ENCODE results near the gene RAB40B. TPM values are rescaled to one million over a fixed set of nuclear protein-coding genes. Genes with fewer than 3 reads are reported as not detected.
"Not testable (repeated sequence)": the region's sequence is repeated elsewhere in the genome, so short reads cannot be mapped to it uniquely, and the experiment has no call there.

Gene RAB40B
- total RNA-seq, 8 experiments from 2014 or later, result 4.4 to 9.0 (median 6.8) TPM

DNA sequence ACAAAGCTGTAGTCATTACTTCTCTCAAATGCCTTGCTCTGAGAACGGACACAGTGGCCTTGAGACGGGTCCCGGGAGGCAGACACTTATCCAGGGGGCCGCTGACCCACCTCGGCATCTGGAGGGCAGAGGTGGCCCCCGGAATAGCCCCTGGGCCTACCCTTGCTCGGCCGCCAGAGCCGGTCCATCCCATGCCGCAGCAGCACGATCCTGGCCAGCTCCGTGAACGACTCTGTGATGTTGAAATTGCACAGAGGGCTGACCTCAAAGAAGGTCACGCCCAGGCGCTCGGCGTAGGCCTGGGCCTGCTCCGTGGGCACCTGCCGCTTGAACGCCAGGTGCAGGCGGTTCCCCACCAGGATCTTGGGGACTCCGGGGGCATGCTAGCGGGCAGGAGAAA lies 40.2 kb downstream of the RAB40B start:
- no peak overlapping the region for H3K27ac ChIP-seq
- H3K4me1 ChIP-seq (replicated peaks in 1 of 2), result no peaks in the 10 kb centered on the region
- WGBS, 10 experiments, result 80 to 100% (median 94%) methylated on average over 2 to 11 of the region's 23 CpGs; no CpG with 5 or more reads in 4 of the 10 experiments
- peak in 1 of 8 experiments; percentile 9 for ATAC-seq (replicated peaks in 6 of 8)
- in situ Hi-C loops (cut with MboI; ENCODE audit: low pct_unique_long_range_greater_than_20kb in 2 of 9, low sequenced_read_pairs in 9 of 9, unreplicated experiment in 9 of 9), result loop anchor here in 1 of 9 experiments (25.0 kb wide), 1 partner anchor 104 kb away; the partner anchor contains the start of gene TBCD
- H3K4me3 ChIP-seq, result no peak overlapping the region

- Histone ChIP-seq H3K4me1 (replicated peaks in 1 of 2) (no peaks in the 10 kb centered on the region), H3K4me3 (no peak overlapping the region), H3K27ac (no peak overlapping the region)
- in situ Hi-C loops (cut with MboI; ENCODE audit: low pct_unique_long_range_greater_than_20kb in 2 of 9, low sequenced_read_pairs in 9 of 9, unreplicated experiment in 9 of 9), result loop anchor here in 1 of 9 experiments (25.0 kb wide), 1 partner anchor 104 kb away; the partner anchor contains the start of gene TBCD
- no peak for ATAC-seq (replicated peaks in 6 of 8)
- 93% methylated on average over 9 of the region's 19 CpGs; no CpG with 5 or more reads in 9 of the 10 experiments for WGBS, 10 experiments
Observed at GRCh38 chr17:82657926-82658325, 40.6 kb downstream of the RAB40B start.

DNA sequence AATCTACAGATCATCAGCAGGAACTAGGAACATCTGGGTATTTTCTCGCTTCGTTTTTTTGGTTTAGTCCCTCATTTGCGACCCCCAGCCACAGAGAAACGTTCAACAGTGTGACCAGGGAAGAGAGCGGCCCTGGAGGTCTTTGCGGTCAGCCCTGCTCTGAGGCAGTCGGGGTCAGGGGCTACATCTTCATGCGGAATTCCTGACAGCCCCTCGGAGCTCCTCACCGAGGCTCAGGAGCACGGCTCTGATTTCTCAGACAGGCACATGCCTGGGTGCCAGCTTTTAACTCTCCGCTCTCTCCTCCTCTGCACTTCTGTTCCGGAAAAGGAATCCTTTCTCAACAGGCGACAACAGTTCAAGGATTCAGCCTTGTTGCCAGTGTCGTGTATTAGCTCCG lies 42.2 kb downstream of the RAB40B start:
- in situ Hi-C loops (cut with MboI; ENCODE audit: low pct_unique_long_range_greater_than_20kb in 2 of 9, low sequenced_read_pairs in 9 of 9, unreplicated experiment in 9 of 9), result loop anchor here in 1 of 9 experiments (25.0 kb wide), 1 partner anchor 106 kb away; the partner anchor contains the start of gene TBCD
- ATAC-seq (replicated peaks in 6 of 8), result no peak
- H3K27ac ChIP-seq, result no peak overlapping the region

GRCh38 chr17:82655523-82655922 lies 43.0 kb downstream of the RAB40B start:
- Histone ChIP-seq H3K4me1 (replicated peaks in 1 of 2) (no peaks in the 10 kb centered on the region), H3K4me3 (no peak overlapping the region), H3K27ac (no peak overlapping the region)
- ATAC-seq (replicated peaks in 6 of 8), result no peak
- in situ Hi-C loops (cut with MboI; ENCODE audit: low pct_unique_long_range_greater_than_20kb in 2 of 9, low sequenced_read_pairs in 9 of 9, unreplicated experiment in 9 of 9), result loop anchor here in 1 of 9 experiments (25.0 kb wide), 1 partner anchor 107 kb away; the partner anchor contains the start of gene TBCD
- WGBS, 10 experiments, result 40 to 100% (median 76%) methylated on average over 1 to 8 of the region's 13 CpGs; no CpG with 5 or more reads in 4 of the 10 experiments

More for the DNA sequence above, 42.2 kb downstream of the RAB40B start:
- Histone ChIP-seq H3K4me3 (no peak overlapping the region), H3K4me1 (replicated peaks in 1 of 2) (no peaks in the 10 kb centered on the region)
- WGBS, 10 experiments, result 60 to 100% (median 80%) methylated on average over 2 to 12 of the region's 16 CpGs; no CpG with 5 or more reads in 4 of the 10 experiments

GRCh38 chr17:82655038-82655479 lies 43.4 kb downstream of the RAB40B start:
- Histone ChIP-seq H3K27ac (no peak overlapping the region), H3K4me3 (no peak overlapping the region), H3K4me1 (replicated peaks in 1 of 2) (no peaks in the 10 kb centered on the region)
- ATAC-seq (replicated peaks in 6 of 8), result no peak
- in situ Hi-C loops (cut with MboI; ENCODE audit: low pct_unique_long_range_greater_than_20kb in 2 of 9, low sequenced_read_pairs in 9 of 9, unreplicated experiment in 9 of 9), result loop anchor here in 1 of 9 experiments (25.0 kb wide), 1 partner anchor 107 kb away; the partner anchor contains the start of gene TBCD
- 60 to 95% (median 83%) methylated on average over 2 to 15 of the region's 15 CpGs for WGBS, 10 experiments

GRCh38 chr17:82654611-82655010 lies 43.9 kb downstream of the RAB40B start:
- WGBS, 10 experiments, result 50 to 100% (median 77%) methylated on average over 1 to 2 of the region's 6 CpGs; no CpG with 5 or more reads in 5 of the 10 experiments
- H3K4me1 ChIP-seq (replicated peaks in 1 of 2); H3K4me3 ChIP-seq; H3K27ac ChIP-seq; ATAC-seq (replicated peaks in 6 of 8): not testable (repeated sequence)
- in situ Hi-C loops (cut with MboI; ENCODE audit: low pct_unique_long_range_greater_than_20kb in 2 of 9, low sequenced_read_pairs in 9 of 9, unreplicated experiment in 9 of 9), result loop anchor here in 1 of 9 experiments (25.0 kb wide), 1 partner anchor 108 kb away; the partner anchor contains the start of gene TBCD

DNA sequence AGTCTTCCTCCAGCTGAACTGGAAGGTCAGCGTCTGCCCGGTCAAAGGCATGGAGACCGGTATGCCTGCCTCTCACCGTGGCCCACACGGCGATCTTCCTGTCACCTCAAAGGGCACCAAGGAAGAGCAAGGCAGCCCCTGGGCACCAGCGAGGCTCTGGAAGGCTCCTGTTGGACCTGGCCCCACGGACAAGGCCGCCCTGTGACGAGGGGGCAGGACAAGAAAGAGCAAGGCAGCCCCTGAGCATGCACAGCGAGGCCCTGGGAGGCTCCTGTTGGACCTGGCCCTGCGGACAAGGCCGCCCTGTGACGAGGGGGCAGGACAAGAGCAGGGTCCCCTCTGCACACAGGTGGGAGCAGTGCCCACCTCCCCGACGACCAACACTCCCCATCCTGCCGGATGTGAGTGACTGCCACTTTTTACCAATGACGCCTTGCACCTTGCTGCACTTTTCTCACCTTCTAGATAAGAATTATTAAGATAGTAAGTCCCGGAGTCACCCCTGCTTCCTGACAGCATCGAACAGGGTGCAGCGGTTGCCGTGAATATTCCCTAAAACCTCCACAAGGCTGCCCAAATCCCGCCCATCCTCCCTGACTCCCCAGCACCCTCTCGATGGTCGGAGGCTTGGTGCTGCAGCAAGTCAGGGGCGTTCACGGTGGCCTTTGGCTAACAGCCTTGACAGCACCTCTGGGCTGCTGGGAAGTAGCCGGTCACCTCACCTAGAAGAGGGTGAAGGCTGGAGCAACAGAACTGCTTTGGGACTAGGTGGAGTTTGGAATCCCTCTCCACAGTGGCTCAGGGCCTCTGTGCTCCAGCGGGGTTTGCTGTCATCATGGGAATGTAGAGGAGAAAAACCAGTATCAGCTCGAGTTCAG lies 44.6 kb downstream of the RAB40B start:
- peaks cover 2 to 3% of the 10 kb centered on the region in 2 donors for H3K4me1 ChIP-seq (replicated peaks in 1 of 2)
- no peak for ATAC-seq (replicated peaks in 6 of 8)
- H3K27ac ChIP-seq, result no peak overlapping the region
- in situ Hi-C loops (cut with MboI; ENCODE audit: low pct_unique_long_range_greater_than_20kb in 2 of 9, low sequenced_read_pairs in 9 of 9, unreplicated experiment in 9 of 9), result loop anchor here in 1 of 9 experiments (25.0 kb wide), 1 partner anchor 108 kb away; the partner anchor contains the start of gene TBCD
- WGBS, 10 experiments, result 75 to 100% (median 80%) methylated on average over 1 to 7 of the region's 30 CpGs; no CpG with 5 or more reads in 4 of the 10 experiments
- H3K4me3 ChIP-seq, result no peak overlapping the region

DNA sequence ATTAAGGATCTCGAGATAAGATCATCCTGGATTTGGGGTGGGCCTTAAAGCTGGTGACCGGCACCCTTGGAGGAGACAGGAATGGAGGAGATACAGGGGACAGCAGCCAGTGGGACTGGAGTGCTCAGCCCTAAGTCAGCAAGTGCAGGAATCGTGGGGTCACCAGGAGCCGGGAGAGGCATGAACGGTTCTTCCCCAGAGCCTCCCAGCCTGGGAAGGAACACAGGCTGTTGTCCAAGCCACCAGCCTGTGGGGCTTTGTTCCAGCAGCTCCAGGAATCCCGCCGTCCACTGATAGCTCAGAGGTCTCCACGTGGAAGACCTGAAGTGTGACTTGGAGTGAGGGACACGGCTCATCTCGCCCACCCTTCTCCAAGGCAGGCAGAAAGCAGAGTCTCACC lies 47.8 kb downstream of the RAB40B start:
- Histone ChIP-seq H3K4me1 (replicated peaks in 1 of 2) (peaks cover 8 to 13% of the 10 kb centered on the region in 2 donors), H3K27ac (no peak overlapping the region), H3K4me3 (no peak overlapping the region)
- no peak for ATAC-seq (replicated peaks in 6 of 8)
- WGBS, 10 experiments, result 43 to 100% (median 94%) methylated on average over 1 to 8 of the region's 10 CpGs; no CpG with 5 or more reads in 4 of the 10 experiments
- in situ Hi-C loops (cut with MboI; ENCODE audit: low pct_unique_long_range_greater_than_20kb in 2 of 9, low sequenced_read_pairs in 9 of 9, unreplicated experiment in 9 of 9), result loop anchor here in 1 of 9 experiments (25.0 kb wide), 1 partner anchor 112 kb away; the partner anchor contains the start of gene TBCD

DNA sequence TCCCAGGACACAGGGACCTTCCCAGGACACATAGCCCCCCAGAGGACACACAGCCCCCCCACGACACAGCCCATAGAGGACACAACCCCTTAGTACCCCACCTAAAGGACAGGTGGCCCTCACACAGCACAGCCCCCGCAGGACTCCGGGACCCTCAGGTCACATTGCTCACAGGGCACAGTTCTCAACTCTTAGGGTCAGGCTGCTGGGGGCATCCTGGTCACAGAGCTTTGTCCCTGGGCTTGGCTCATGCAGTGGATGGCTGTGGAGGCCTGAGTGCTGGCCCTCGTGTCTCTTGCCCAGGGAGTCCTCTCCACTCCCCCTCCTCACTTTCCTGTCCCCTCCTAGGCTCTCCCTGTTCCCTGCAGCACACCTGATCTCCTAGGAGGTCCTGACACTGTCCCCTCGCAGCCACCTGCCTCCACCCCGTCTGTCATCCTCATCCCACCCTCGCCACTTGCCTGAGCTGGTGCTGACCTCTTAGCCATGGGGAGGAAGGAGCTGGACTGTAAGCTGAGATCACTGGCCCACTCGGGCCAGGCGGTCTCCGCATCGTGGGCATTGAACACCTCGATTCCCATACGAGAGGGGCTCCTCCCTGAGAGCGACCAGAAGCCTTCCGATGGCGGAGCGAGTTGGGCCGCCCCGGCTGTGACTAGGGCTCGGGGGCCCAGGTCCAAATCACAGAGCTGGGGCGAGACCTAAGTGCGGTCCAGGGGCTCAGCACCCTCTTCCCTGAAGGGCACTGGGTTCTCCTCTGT lies 48.8 kb downstream of the RAB40B start:
- in situ Hi-C loops (cut with MboI; ENCODE audit: low pct_unique_long_range_greater_than_20kb in 2 of 9, low sequenced_read_pairs in 9 of 9, unreplicated experiment in 9 of 9), result loop anchor here in 1 of 9 experiments (25.0 kb wide), 1 partner anchor 113 kb away; the partner anchor contains the start of gene TBCD
- peaks cover 8 to 13% of the 10 kb centered on the region in 2 donors for H3K4me1 ChIP-seq (replicated peaks in 1 of 2)
- ATAC-seq (replicated peaks in 6 of 8), result no peak
- H3K4me3 ChIP-seq, result no peak overlapping the region
- no peak overlapping the region for H3K27ac ChIP-seq
- 61 to 100% (median 92%) methylated on average over 3 to 9 of the region's 22 CpGs; no CpG with 5 or more reads in 5 of the 10 experiments for WGBS, 10 experiments

DNA sequence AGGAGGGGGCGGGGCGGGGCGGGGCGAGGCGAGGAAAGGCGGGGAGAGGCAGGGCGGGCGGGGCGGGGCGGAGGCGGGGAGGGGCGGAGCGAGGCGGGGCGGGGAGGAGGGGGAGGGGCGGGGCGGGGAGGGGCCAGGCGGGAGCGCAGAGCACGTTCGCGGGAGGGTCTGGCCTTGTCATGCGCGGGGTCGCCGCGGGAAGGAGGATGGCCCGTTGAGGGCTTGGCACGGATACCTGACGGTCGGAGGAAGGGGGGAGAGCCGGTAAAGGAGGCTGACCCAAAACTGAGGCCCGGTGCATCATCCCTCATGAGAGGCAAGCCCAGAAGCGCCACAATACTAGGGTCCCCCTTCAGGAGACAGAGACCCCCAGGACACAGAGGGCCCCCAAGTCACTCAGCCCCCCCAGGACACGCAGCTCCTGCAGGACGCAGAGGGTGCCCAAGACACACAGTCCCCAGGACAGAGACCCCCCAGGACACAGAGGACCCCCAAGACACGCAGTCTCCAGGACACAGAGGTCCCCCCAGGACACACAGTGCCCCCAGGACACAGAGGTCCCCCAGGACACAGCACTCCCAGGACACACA lies 49.7 kb downstream of the RAB40B start:
- ATAC-seq (replicated peaks in 6 of 8), result peak in 6 of 8 experiments; percentile 8 to 62 (median 44)
- WGBS, 10 experiments, result no CpG with 5 or more reads among the region's 37 CpGs
- in situ Hi-C loops (cut with MboI; ENCODE audit: low pct_unique_long_range_greater_than_20kb in 2 of 9, low sequenced_read_pairs in 9 of 9, unreplicated experiment in 9 of 9), result no loop called here
- peak overlapping the region; percentile 31 to 63 (median 41) for H3K4me3 ChIP-seq
- H3K4me1 ChIP-seq (replicated peaks in 1 of 2), result peaks cover 8 to 13% of the 10 kb centered on the region in 2 donors
- peak overlapping the region; percentile 84 to 94 for H3K27ac ChIP-seq

DNA sequence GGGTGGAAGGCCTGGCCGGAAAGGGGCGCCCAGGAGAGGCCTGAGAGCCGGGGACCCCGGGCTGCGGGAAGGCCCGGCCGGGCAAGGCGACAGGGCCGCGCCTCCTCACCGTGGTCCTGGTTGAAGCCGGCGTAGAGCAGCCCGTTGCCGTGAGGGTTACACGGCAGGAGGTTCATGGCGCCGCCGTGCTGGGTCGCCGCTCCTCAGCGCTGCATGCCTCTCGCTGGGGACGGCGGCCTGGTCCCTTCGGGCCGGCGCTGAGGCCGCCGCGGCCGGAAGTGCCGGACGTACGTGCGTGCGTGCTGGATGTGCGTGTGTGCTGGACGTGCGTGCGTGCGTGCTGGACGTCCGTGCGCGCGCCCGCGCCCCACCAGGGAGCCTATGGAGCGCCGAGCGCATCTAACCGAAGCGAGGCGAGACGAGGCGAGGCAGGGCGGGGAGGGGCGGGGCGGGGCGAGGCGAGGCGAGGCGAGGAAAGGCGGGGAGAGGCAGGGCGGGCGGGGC lies 50.3 kb downstream of the RAB40B start, which contains the start of gene WDR45B:
Gene WDR45B, minus strand, starts transcription at position 280 of the 504 bp plus-strand sequence. Its CDS starts 104 bp downstream, at position 176.
- no CpG with 5 or more reads among the region's 67 CpGs for WGBS, 10 experiments
- in situ Hi-C loops (cut with MboI; ENCODE audit: low pct_unique_long_range_greater_than_20kb in 2 of 9, low sequenced_read_pairs in 9 of 9, unreplicated experiment in 9 of 9), result no loop called here
- peaks cover 8 to 13% of the 10 kb centered on the region in 2 donors for H3K4me1 ChIP-seq (replicated peaks in 1 of 2)
- peak; percentile 92 to 97 (median 95) for ATAC-seq (replicated peaks in 6 of 8)
- H3K27ac ChIP-seq, result peak within 1 kb of the TSS; percentile 94 to 98
- H3K4me3 ChIP-seq, result peak within 1 kb of the TSS; percentile 48 to 100 (median 90)
